HCT116 (cell line): ENCODE data around the gene MSANTD4. TPM values are rescaled to one million over a fixed set of nuclear protein-coding genes. Genes with fewer than 3 reads are reported as not detected.

Experiments
- ATAC-seq: fragments of 200-7000 bp; cut with Tn5 transposase; 2 replicates; pipeline ENCODE4 v1.9.1; 2020; ENCODE audit warnings: mild to moderate bottlenecking, moderate library complexity
- BruUV-seq: library from RNA; stranded (reverse); fragments of 400-500 nt; replicated peaks from 2 replicates; lab custom pipeline; 2021; lab: Mats Ljungman, UMichigan
- CTCF ChIA-PET: fragments of 300-600 bp; sonication (Branson Sonifier 250); formaldehyde crosslinking; loops from one replicate; lab custom pipeline; 2021; ENCODE audit warnings: antibody characterized with exemption; lab: Charles Lee
- POLR2A ChIA-PET: fragments of 300-600, 350-600 bp; sonication (Branson Sonifier 250); formaldehyde crosslinking; loops from one replicate; lab custom pipeline; 2021; ENCODE audit warnings: antibody characterized with exemption; lab: Charles Lee
- RAD21 ChIA-PET, 2 experiments: fragments of 300-600 bp; sonication (Branson Sonifier 250); formaldehyde crosslinking; loops; one replicate each; lab custom pipeline; 2023; ENCODE audit warnings: low total read pairs in 2 of 2; ENCODE audit not compliant: uncharacterized antibody in 2 of 2, unreplicated experiment in 2 of 2, low non-redundant PET in 1 of 2; lab: Charles Lee
- DNase-seq: peaks from one replicate; pipeline ENCODE4 v3.0.0-alpha.2; 2010; ENCODE audit warnings: low read depth, low spot score
- H2AFZ ChIP-seq: fragments of 200-600 bp; shearing (Covaris generic), sonication (generic); 2 replicates; pipeline ENCODE4 v1.6.1; 2017; ENCODE audit warnings: low read depth, mixed run types, mixed read lengths, antibody characterized with exemption, low read length; ENCODE audit not compliant: poor library complexity, severe bottlenecking
- H3K27ac ChIP-seq: 2 replicates; pipeline ENCODE4 v1.5.1; 2012; ENCODE audit warnings: low read depth, low read length
- H3K27me3 ChIP-seq: fragments of 200-600 bp; sonication (generic); 2 replicates; pipeline ENCODE4 v1.6.1; 2016; ENCODE audit warnings: mixed run types, low read length, mixed read lengths; ENCODE audit not compliant: insufficient read depth
- H3K36me3 ChIP-seq, 2 experiments: fragments of 200-500 bp in 1 of 2; fragments of 200-600 bp in 1 of 2; sonication (Bioruptor generic) in 1 of 2; sonication (generic) in 1 of 2; 2 replicates each; pipeline versions ENCODE4 v1.5.1 to v1.6.1; 2014 to 2016; ENCODE audit warnings: low read length in 2 of 2, inconsistent platforms in 1 of 2, mixed read lengths in 1 of 2, mixed run types in 1 of 2; ENCODE audit not compliant: insufficient read depth in 2 of 2, control insufficient read depth in 1 of 2
- H3K4me1 ChIP-seq, 2 experiments: fragments of 200-600 bp in 1 of 2; sonication (generic) in 1 of 2; 2 replicates each; pipeline versions ENCODE4 v1.5.1 to v1.6.1; 2012 to 2017; ENCODE audit warnings: low read length in 2 of 2, inconsistent platforms in 1 of 2, mild to moderate bottlenecking in 1 of 2, mixed read lengths in 1 of 2, mixed run types in 1 of 2, moderate library complexity in 1 of 2; ENCODE audit not compliant: insufficient read depth in 2 of 2, control insufficient read depth in 1 of 2
- H3K4me2 ChIP-seq: fragments of 200-600 bp; sonication (generic); 2 replicates; pipeline ENCODE4 v1.6.1; 2017; ENCODE audit warnings: mixed run types, low read length, mixed read lengths
- H3K4me3 ChIP-seq, 2 experiments: fragments of 200-600 bp in 1 of 2; sonication (generic) in 1 of 2; replicated peaks in 1 of 2; 2 replicates each; pipeline ENCODE4 v1.5.1; 2011 to 2016; ENCODE audit warnings: low read length in 2 of 2, control low read depth in 1 of 2, low read depth in 1 of 2, mild to moderate bottlenecking in 1 of 2, mixed read lengths in 1 of 2, mixed run types in 1 of 2
- H3K79me2 ChIP-seq: fragments of 200-600 bp; sonication (generic); 2 replicates; pipeline ENCODE4 v1.6.1; 2017; ENCODE audit warnings: mild to moderate bottlenecking, mixed run types, low read length, moderate library complexity, mixed read lengths; ENCODE audit not compliant: insufficient read depth
- H3K9ac ChIP-seq: fragments of 200-600 bp; sonication (generic); 2 replicates; pipeline ENCODE4 v1.6.1; 2016; ENCODE audit warnings: low read length, mixed read lengths
- H3K9me2 ChIP-seq: fragments of 200-600 bp; sonication (generic), shearing (Covaris generic); 2 replicates; pipeline ENCODE4 v1.6.1; 2017; ENCODE audit warnings: mixed run types, mild to moderate bottlenecking, moderate library complexity; ENCODE audit not compliant: insufficient read depth
- H3K9me3 ChIP-seq, 2 experiments: fragments of 200-500 bp in 1 of 2; fragments of 200-600 bp in 1 of 2; sonication (Bioruptor generic) in 1 of 2; sonication (generic) in 1 of 2; 2 replicates each; pipeline ENCODE4 v1.6.1; 2014 to 2017; ENCODE audit warnings: low read length in 2 of 2, mixed read lengths in 2 of 2, inconsistent platforms in 1 of 2, low read depth in 1 of 2, mild to moderate bottlenecking in 1 of 2, mixed run types in 1 of 2, moderate library complexity in 1 of 2; ENCODE audit not compliant: control insufficient read depth in 1 of 2, insufficient read depth in 1 of 2
- H4K20me1 ChIP-seq: fragments of 200-600 bp; sonication (generic), shearing (Covaris generic); 2 replicates; pipeline ENCODE4 v1.6.1; 2017; ENCODE audit warnings: mixed run types, mild to moderate bottlenecking, moderate library complexity; ENCODE audit not compliant: insufficient read depth
- CEBPB ChIP-seq: IDR thresholded peaks from 2 replicates; pipeline ENCODE4 v1.6.1; 2012; ENCODE audit warnings: low read depth
- EGR1 ChIP-seq: IDR thresholded peaks from 2 replicates; pipeline ENCODE4 v1.6.1; 2012; ENCODE audit warnings: low read depth
- EZH2 ChIP-seq: fragments of 200-600 bp; sonication (generic); IDR thresholded peaks from 2 replicates; pipeline ENCODE4 v1.6.1; 2017; ENCODE audit warnings: antibody characterized with exemption, mixed run types
- EZH2phosphoT487 ChIP-seq: fragments of 200-600 bp; IDR thresholded peaks from 2 replicates; pipeline ENCODE4 v1.6.1; 2018; ENCODE audit warnings: antibody characterized with exemption, borderline replicate concordance
- JUND ChIP-seq: IDR thresholded peaks from 2 replicates; pipeline ENCODE4 v1.6.1; 2012
- POLR2A ChIP-seq: IDR thresholded peaks from 2 replicates; pipeline ENCODE4 v1.7.0; 2011; ENCODE audit warnings: borderline replicate concordance; ENCODE audit not compliant: insufficient read depth, insufficient read length; ENCODE audit errors: extremely low read depth
- POLR2AphosphoS5 ChIP-seq: IDR thresholded peaks from 2 replicates; pipeline ENCODE4 v1.6.1; 2011; ENCODE audit warnings: mild to moderate bottlenecking, low read depth, low read length, moderate library complexity
- RAD21 ChIP-seq: IDR thresholded peaks from 2 replicates; pipeline ENCODE4 v1.6.1; 2012; ENCODE audit warnings: low read depth, mild to moderate bottlenecking
- SIN3A ChIP-seq: IDR thresholded peaks from 2 replicates; pipeline ENCODE4 v1.6.1; 2012; ENCODE audit warnings: low read depth
- SRF ChIP-seq: IDR thresholded peaks from 2 replicates; pipeline ENCODE4 v1.6.1; 2012; ENCODE audit warnings: low read depth
- TCF7L2 ChIP-seq: IDR thresholded peaks from 2 replicates; pipeline ENCODE4 v1.7.0; 2011; ENCODE audit warnings: borderline replicate concordance, inconsistent platforms; ENCODE audit not compliant: insufficient read depth, insufficient read length; ENCODE audit errors: extremely low read depth
- YY1 ChIP-seq: IDR thresholded peaks from 2 replicates; pipeline ENCODE4 v1.6.1; 2011; ENCODE audit warnings: low read length, low read depth, moderate library complexity, mild to moderate bottlenecking; ENCODE audit not compliant: insufficient replicate concordance; ENCODE audit errors: extremely low read depth
- ZNF274 ChIP-seq: fragments of 200-500 bp; sonication (Bioruptor generic); IDR thresholded peaks from 2 replicates; pipeline ENCODE4 v1.6.1; 2014; ENCODE audit warnings: mild to moderate bottlenecking, low read depth, low read length, inconsistent platforms
- intact Hi-C: fragments of 100-400 bp; cut with micrococcal nuclease; formaldehyde crosslinking; loops from 2 replicates; pipeline ENCODE4 v1.10.0; 2022
- total RNA-seq: library from RNA; stranded (reverse); gene quantifications from one replicate; pipeline ENCODE4 v1.2.1, GENCODE V29; 2021; ENCODE audit not compliant: unreplicated experiment
- TF ChIP-seq, protein P1 (sequence below): IDR thresholded peaks from 2 replicates; pipeline ENCODE4 v1.6.1; 2012
- TF ChIP-seq, protein P2 (sequence below): IDR thresholded peaks from 2 replicates; pipeline ENCODE4 v1.6.1; 2012
- TF ChIP-seq, protein P3 (sequence below): IDR thresholded peaks from 2 replicates; pipeline ENCODE4 v1.6.1; 2012; ENCODE audit warnings: low read depth

Gene MSANTD4
- total RNA-seq, 1 experiment from 2014 or later, result 15.7 TPM

DNA sequence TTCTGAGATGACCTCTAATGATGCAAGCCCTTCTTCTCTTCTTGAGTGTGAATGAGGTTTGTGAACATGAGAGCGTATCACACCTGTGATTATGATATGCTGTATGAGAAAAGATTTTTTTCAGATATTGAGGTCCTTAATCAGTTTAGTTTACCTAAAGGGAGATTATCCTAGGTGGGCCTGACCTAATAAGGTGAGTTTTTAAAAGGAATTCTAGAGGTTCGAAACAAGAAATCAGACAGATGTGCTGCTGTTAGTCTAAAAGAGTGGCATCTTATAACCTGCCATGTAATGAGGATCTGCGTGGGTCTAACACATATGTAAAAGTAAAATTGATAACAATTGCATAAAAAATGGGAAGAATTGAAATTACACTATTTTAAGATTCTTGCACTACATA lies 33.8 kb downstream of the MSANTD4 start:
- POLR2A ChIA-PET, result no interaction called here

More for the DNA sequence above, 33.8 kb downstream of the MSANTD4 start:
- no peak overlapping the region for H3K9ac ChIP-seq
- H4K20me1 ChIP-seq, result no peaks in the 10 kb centered on the region
- H3K4me2 ChIP-seq, result no peak overlapping the region
- RAD21 ChIA-PET, result no interaction called here
- H3K27me3 ChIP-seq, result no peaks in the 10 kb centered on the region
- no peak overlapping the region for H3K27ac ChIP-seq
- H3K9me2 ChIP-seq, result no peaks in the 10 kb centered on the region
- no peaks in the 10 kb centered on the region for H3K4me1 ChIP-seq
- DNase-seq, result no peak
- no peaks in the 10 kb centered on the region for H3K79me2 ChIP-seq
- no peak for ATAC-seq
- H3K4me3 ChIP-seq, result no peak overlapping the region
- TF ChIP-seq EZH2phosphoT487 (no peak), SIN3A (no peak), SRF (no peak), EGR1 (no peak), CEBPB (no peak), RAD21 (no peak), ZNF274 (no peak), POLR2AphosphoS5 (no peak), YY1 (no peak), EZH2 (no peak), POLR2A (no peak), TCF7L2 (no peak), JUND (no peak)
- TF ChIP-seq, protein P1, sequence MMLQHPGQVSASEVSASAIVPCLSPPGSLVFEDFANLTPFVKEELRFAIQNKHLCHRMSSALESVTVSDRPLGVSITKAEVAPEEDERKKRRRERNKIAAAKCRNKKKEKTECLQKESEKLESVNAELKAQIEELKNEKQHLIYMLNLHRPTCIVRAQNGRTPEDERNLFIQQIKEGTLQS, result no peak
- TF ChIP-seq, protein P2, sequence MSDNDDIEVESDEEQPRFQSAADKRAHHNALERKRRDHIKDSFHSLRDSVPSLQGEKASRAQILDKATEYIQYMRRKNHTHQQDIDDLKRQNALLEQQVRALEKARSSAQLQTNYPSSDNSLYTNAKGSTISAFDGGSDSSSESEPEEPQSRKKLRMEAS, result no peak
- TF ChIP-seq, protein P3, sequence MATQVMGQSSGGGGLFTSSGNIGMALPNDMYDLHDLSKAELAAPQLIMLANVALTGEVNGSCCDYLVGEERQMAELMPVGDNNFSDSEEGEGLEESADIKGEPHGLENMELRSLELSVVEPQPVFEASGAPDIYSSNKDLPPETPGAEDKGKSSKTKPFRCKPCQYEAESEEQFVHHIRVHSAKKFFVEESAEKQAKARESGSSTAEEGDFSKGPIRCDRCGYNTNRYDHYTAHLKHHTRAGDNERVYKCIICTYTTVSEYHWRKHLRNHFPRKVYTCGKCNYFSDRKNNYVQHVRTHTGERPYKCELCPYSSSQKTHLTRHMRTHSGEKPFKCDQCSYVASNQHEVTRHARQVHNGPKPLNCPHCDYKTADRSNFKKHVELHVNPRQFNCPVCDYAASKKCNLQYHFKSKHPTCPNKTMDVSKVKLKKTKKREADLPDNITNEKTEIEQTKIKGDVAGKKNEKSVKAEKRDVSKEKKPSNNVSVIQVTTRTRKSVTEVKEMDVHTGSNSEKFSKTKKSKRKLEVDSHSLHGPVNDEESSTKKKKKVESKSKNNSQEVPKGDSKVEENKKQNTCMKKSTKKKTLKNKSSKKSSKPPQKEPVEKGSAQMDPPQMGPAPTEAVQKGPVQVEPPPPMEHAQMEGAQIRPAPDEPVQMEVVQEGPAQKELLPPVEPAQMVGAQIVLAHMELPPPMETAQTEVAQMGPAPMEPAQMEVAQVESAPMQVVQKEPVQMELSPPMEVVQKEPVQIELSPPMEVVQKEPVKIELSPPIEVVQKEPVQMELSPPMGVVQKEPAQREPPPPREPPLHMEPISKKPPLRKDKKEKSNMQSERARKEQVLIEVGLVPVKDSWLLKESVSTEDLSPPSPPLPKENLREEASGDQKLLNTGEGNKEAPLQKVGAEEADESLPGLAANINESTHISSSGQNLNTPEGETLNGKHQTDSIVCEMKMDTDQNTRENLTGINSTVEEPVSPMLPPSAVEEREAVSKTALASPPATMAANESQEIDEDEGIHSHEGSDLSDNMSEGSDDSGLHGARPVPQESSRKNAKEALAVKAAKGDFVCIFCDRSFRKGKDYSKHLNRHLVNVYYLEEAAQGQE, result no peak
- TF ChIP-seq, all 23 proteins: peak for 0
- intact Hi-C loops, result no loop called here
- no peaks in the 10 kb centered on the region for H3K9me3 ChIP-seq
- H3K36me3 ChIP-seq, result no peaks in the 10 kb centered on the region
- CTCF ChIA-PET, result no interaction called here
- no peak overlapping the region for H2AFZ ChIP-seq
- no TSS peak for BruUV-seq
